ENCODE results near the gene FAM241B. TPM values are rescaled to one million over a fixed set of nuclear protein-coding genes. Genes with fewer than 3 reads are reported as not detected.

The FAM241B gene
- total and polyA plus RNA-seq, 7 donors: 1.1 to 6.2 (median 2.8) TPM

- Histone ChIP-seq H3K4me3 (no peak overlapping the region), H3K4me1 (peaks cover 10% of the 10 kb centered on the region), H3K27me3 (ENCODE audit: insufficient read depth in 3 of 3, low read length in 2 of 3) (no peaks in the 10 kb centered on the region), H3K36me3 (ENCODE audit: insufficient read depth in 1 of 2, low read depth in 1 of 2) (no peaks in the 10 kb centered on the region), H3K27ac (no peak overlapping the region), H3K9me3 (no peaks in the 10 kb centered on the region)
- DNase-seq (peak in 1 of 2 donors; percentile 14), ATAC-seq (no peak)
- 89 to 100% (median 94%) methylated on average over 3 of the region's 3 CpGs for WGBS, 3 donors
- TF ChIP-seq CTCF (IDR thresholded peaks at IDR 0.05): no peak
- intact Hi-C loops (cut with DNase I): no loop called here
Measured at GRCh38 chr10:69652857-69653199, 22.8 kb downstream of the FAM241B start.

DNA sequence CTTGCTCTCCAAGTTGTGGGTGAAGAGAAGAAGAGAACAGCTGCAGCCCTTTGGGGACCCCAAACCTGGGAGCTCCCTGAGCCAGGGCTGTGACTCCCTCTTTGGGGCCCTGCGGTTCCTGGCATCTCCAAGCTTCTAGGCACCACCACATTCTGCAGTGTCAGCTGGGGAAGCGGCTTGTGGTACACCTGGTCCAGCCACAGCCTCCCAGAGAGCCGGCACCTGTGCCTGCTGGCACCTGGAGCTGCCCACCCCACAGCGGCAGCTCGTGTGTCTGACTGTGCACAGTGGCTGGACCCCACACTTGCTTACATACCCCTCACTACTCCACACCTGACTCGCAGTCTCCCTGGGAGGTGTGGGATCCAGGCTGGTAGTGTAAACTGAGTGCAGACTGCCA lies 23.5 kb downstream of the FAM241B start:
- ATAC-seq (no peak), DNase-seq (peak in 1 of 2 donors; percentile 20)
- Histone ChIP-seq H3K4me1 (peaks cover 10% of the 10 kb centered on the region), H3K36me3 (ENCODE audit: insufficient read depth in 1 of 2, low read depth in 1 of 2) (no peaks in the 10 kb centered on the region), H3K9me3 (no peaks in the 10 kb centered on the region), H3K4me3 (no peak overlapping the region), H3K27ac (no peak overlapping the region), H3K27me3 (ENCODE audit: insufficient read depth in 3 of 3, low read length in 2 of 3) (no peaks in the 10 kb centered on the region)
- TF ChIP-seq CTCF (IDR thresholded peaks at IDR 0.05): no peak
- WGBS, 3 donors: 94 to 97% (median 95%) methylated on average over 6 of the region's 6 CpGs
- intact Hi-C loops (cut with DNase I): no loop called here

DNA sequence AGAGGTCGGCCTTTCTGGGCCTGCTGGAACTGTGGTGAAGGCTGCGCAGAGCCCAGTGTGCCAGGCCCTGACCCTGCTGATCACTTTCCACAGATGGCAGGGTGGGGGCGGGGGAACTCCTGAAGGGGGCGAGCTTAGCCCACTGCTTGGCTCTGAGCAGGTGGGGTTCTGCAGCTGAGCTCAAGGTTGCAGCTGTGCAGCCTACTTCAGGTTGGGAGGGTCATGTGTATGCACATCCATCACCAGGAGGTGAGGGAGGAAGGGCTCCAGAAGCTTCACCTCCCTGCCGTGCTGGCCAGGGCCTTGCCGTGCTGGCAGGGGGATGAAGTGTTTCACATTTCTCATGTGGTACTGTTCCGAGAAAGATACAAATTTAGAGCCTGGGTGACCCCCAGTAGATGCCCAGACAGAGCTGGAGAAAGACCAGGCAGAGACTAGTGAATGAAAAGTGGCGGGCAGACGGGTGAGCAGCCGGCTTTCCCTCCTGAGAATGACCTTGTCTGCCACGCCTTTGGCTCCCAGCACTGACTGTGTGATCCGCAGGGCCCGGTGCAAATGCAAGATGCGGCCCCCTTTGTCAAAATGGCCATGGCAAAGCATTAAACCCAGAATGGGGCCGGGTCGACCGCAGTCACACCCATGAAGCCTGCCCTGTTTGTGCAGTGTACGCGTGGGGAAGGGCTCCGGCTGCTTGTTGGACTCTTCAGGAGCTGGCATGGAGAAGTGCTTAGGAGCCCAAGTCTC lies 25.2 kb downstream of the FAM241B start:
- intact Hi-C loops (cut with DNase I): no loop called here
- no peaks in the 10 kb centered on the region for H3K36me3 ChIP-seq (ENCODE audit: insufficient read depth in 1 of 2, low read depth in 1 of 2)
- DNase-seq (peak in 1 of 2 donors; percentile 46), ATAC-seq (peak; percentile 20 to 32 (median 32))
- no peaks in the 10 kb centered on the region for H3K9me3 ChIP-seq
- no peaks in the 10 kb centered on the region for H3K27me3 ChIP-seq (ENCODE audit: insufficient read depth in 3 of 3, low read length in 2 of 3)
- no peak overlapping the region for H3K4me3 ChIP-seq
- WGBS, 3 donors: 40 to 49% (median 46%) methylated on average over 20 of the region's 20 CpGs
- peaks cover 10% of the 10 kb centered on the region for H3K4me1 ChIP-seq
- no peak for TF ChIP-seq CTCF (IDR thresholded peaks at IDR 0.05)
- H3K27ac ChIP-seq: no peak overlapping the region

DNA sequence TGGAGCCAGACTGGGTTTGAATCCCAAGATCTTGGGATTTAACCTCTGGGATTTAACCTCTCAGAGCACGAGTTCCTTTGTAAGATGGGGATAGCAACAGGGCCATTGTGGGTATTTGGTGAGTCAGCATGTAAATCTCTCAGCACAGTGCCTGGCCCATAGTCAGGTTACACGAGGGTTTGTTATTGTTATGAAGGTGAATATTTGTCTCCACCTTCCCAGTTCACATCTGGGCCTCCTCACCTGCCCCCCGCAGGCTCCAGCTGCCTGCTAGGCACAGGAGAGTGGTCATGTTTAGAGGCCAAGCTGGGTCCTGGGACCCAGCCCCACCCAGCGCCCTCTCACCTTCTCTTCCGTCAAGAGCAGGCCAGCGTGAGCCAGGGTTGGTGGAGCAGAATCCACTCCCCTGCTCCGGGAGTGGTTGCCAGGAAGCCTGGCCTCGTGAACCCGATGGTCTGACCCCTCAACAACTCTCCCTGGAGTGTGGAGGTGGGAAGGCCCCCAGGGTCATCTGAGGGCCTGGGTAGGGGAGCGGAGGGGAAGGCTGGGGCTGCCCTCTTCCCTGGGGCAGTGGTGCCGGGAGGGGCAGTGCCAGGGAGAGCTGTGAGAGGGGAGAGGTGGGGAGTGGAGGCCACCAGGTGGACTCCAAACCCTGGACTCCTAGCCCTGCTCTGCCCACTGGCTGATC lies 26.0 kb downstream of the FAM241B start:
- Histone ChIP-seq H3K27me3 (ENCODE audit: insufficient read depth in 3 of 3, low read length in 2 of 3) (no peaks in the 10 kb centered on the region), H3K4me1 (peaks cover 10% of the 10 kb centered on the region), H3K27ac (no peak overlapping the region), H3K9me3 (no peaks in the 10 kb centered on the region), H3K4me3 (no peak overlapping the region), H3K36me3 (ENCODE audit: insufficient read depth in 1 of 2, low read depth in 1 of 2) (no peaks in the 10 kb centered on the region)
- peak in 2 of 4 donors; percentile 24 to 43 for ATAC-seq
- no peak for TF ChIP-seq CTCF (IDR thresholded peaks at IDR 0.05)
- WGBS, 3 donors: 63 to 81% (median 69%) methylated on average over 10 to 11 of the region's 11 CpGs
- peak in 1 of 2 donors; percentile 22 for DNase-seq
- intact Hi-C loops (cut with DNase I): no loop called here

All from psoas muscle (tissue), 8 donors.